ENCODE data around the gene COX7A1. TPM values are rescaled to one million over a fixed set of nuclear protein-coding genes. Genes with fewer than 3 reads are reported as not detected.
"Not testable (repeated sequence)": the region's sequence is repeated elsewhere in the genome, so short reads cannot be mapped to it uniquely, and the experiment has no call there.

Gene COX7A1
- total RNA-seq, 2 donors from 2014 or later = not detected

DNA sequence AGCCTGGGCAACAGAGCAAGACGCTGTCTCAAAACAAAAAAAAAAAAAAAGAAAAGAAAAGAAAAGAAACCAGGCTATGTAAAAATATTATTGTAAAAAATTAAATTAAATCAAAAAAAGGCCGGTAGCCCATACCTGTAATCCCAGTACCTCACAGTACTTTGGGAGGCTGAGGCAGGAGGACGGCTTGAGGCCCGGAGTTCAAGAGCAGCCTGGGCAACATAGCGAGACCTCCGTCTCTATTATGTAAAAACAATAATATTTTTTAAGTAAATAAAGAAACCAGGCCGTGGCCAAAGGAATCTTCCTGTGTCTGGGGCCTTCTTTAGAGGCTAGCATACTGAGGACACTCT lies 13.2 kb downstream of the COX7A1 start:
- Mint-ChIP-seq H3K4me3 (peak overlapping the region; percentile 89 to 97), H3K4me1 (ENCODE audit: low read depth) (peaks cover 29% of the 10 kb centered on the region)
- no peak for DNase-seq

GRCh38 chr19:36136964-36137686 lies 15.1 kb downstream of the COX7A1 start:
- Mint-ChIP-seq H3K27me3 (ENCODE audit: low read depth) (no peaks in the 10 kb centered on the region), H3K9me3 (no peaks in the 10 kb centered on the region), H3K27ac (no peak overlapping the region), H3K4me1 (ENCODE audit: low read depth) (peaks cover 40% of the 10 kb centered on the region), H3K4me3 (peak overlapping the region; percentile 51 to 52), H3K36me3 (ENCODE audit: insufficient read depth in 2 of 2) (peaks cover 9% of the 10 kb centered on the region in 2 donors)
- no peak for DNase-seq
- ATAC-seq (replicated peaks in 1 of 2) = no peak

More for the DNA sequence above, 13.2 kb downstream of the COX7A1 start:
- Mint-ChIP-seq H3K36me3 (ENCODE audit: insufficient read depth in 2 of 2) (peaks cover 13 to 14% of the 10 kb centered on the region in 2 donors), H3K27me3 (ENCODE audit: low read depth) (no peaks in the 10 kb centered on the region), H3K9me3 (no peaks in the 10 kb centered on the region), H3K27ac (peak overlapping the region; percentile 85)
- no peak for ATAC-seq (replicated peaks in 1 of 2)

GRCh38 chr19:36134867-36135266 lies 17.4 kb downstream of the COX7A1 start:
- H3K4me1 Mint-ChIP-seq (ENCODE audit: low read depth) = peaks cover 33% of the 10 kb centered on the region
- not testable (repeated sequence) for H3K4me3 Mint-ChIP-seq; H3K36me3 Mint-ChIP-seq (ENCODE audit: insufficient read depth in 2 of 2); DNase-seq; H3K27me3 Mint-ChIP-seq (ENCODE audit: low read depth); H3K27ac Mint-ChIP-seq; H3K9me3 Mint-ChIP-seq; ATAC-seq (replicated peaks in 1 of 2)

DNA sequence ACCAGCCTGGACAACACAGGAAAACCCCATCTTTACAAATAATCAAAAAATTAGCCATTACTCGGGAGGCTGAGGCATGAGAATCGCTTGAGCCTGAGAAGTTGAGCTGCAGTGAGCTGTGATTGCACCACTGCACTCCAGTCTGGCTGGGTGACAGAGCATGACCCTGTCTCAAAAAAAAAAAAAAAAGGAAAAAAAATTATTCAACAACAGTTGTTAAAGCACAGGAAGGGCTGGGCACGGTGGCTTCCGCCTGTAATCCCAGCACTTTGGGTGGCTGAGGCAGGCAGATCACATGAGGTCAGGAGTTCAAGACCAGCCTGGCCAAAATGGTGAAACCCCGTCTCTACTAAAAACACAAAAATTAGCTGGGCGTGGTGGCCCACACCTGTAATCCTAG lies 21.0 kb downstream of the COX7A1 start:
- H3K4me1 Mint-ChIP-seq (ENCODE audit: low read depth) = peaks cover 40% of the 10 kb centered on the region
- H3K27ac Mint-ChIP-seq; H3K4me3 Mint-ChIP-seq; H3K36me3 Mint-ChIP-seq (ENCODE audit: insufficient read depth in 2 of 2); ATAC-seq (replicated peaks in 1 of 2); H3K27me3 Mint-ChIP-seq (ENCODE audit: low read depth); DNase-seq; H3K9me3 Mint-ChIP-seq: not testable (repeated sequence)

GRCh38 chr19:36128392-36128736 lies 23.9 kb downstream of the COX7A1 start:
- H3K4me1 Mint-ChIP-seq (ENCODE audit: low read depth) = peaks cover 36% of the 10 kb centered on the region
- peaks cover 4 to 7% of the 10 kb centered on the region in 2 donors for H3K36me3 Mint-ChIP-seq (ENCODE audit: insufficient read depth in 2 of 2)
- peak overlapping the region; percentile 87 to 92 for H3K4me3 Mint-ChIP-seq
- ATAC-seq (replicated peaks in 1 of 2) (no peak), DNase-seq (no peak)
- peak overlapping the region; percentile 33 for H3K27ac Mint-ChIP-seq
- H3K27me3 Mint-ChIP-seq (ENCODE audit: low read depth) = no peaks in the 10 kb centered on the region
- no peaks in the 10 kb centered on the region for H3K9me3 Mint-ChIP-seq

GRCh38 chr19:36125557-36125956 lies 26.7 kb downstream of the COX7A1 start:
- peaks cover 6 to 7% of the 10 kb centered on the region in 2 donors for H3K36me3 Mint-ChIP-seq (ENCODE audit: insufficient read depth in 2 of 2)
- H3K9me3 Mint-ChIP-seq = no peaks in the 10 kb centered on the region
- ATAC-seq (replicated peaks in 1 of 2) (no peak), DNase-seq (peak in 1 of 2 donors; percentile 34)
- H3K27me3 Mint-ChIP-seq (ENCODE audit: low read depth) = no peaks in the 10 kb centered on the region
- peak overlapping the region; percentile 91 for H3K27ac Mint-ChIP-seq
- H3K4me1 Mint-ChIP-seq (ENCODE audit: low read depth) = peaks cover 23% of the 10 kb centered on the region
- peak overlapping the region in 1 of 2 donors; percentile 22 for H3K4me3 Mint-ChIP-seq

GRCh38 chr19:36121486-36122124 lies 30.6 kb downstream of the COX7A1 start:
- H3K27me3 Mint-ChIP-seq (ENCODE audit: low read depth) = no peaks in the 10 kb centered on the region
- no peak overlapping the region for H3K27ac Mint-ChIP-seq
- ATAC-seq (replicated peaks in 1 of 2) (no peak), DNase-seq (no peak)
- no peak overlapping the region for H3K4me3 Mint-ChIP-seq
- H3K4me1 Mint-ChIP-seq (ENCODE audit: low read depth) = peaks cover 23% of the 10 kb centered on the region
- peaks cover 8 to 22% of the 10 kb centered on the region in 2 donors for H3K36me3 Mint-ChIP-seq (ENCODE audit: insufficient read depth in 2 of 2)
- no peaks in the 10 kb centered on the region for H3K9me3 Mint-ChIP-seq

- ATAC-seq (replicated peaks in 1 of 2) = no peak
- peaks cover 8 to 22% of the 10 kb centered on the region in 2 donors for H3K36me3 Mint-ChIP-seq (ENCODE audit: insufficient read depth in 2 of 2)
- H3K27me3 Mint-ChIP-seq (ENCODE audit: low read depth) = no peaks in the 10 kb centered on the region
- H3K27ac Mint-ChIP-seq = no peak overlapping the region
- H3K4me1 Mint-ChIP-seq (ENCODE audit: low read depth) = peaks cover 28% of the 10 kb centered on the region
- no peak overlapping the region for H3K4me3 Mint-ChIP-seq
- no peaks in the 10 kb centered on the region for H3K9me3 Mint-ChIP-seq
- no peak for DNase-seq
These were observed 31.3 kb downstream of the COX7A1 start for GRCh38 chr19:36120984-36121358.

GRCh38 chr19:36120092-36120983 lies 31.9 kb downstream of the COX7A1 start:
- peaks cover 6 to 16% of the 10 kb centered on the region in 2 donors for H3K36me3 Mint-ChIP-seq (ENCODE audit: insufficient read depth in 2 of 2)
- H3K27ac Mint-ChIP-seq = no peak overlapping the region
- no peaks in the 10 kb centered on the region for H3K9me3 Mint-ChIP-seq
- DNase-seq = no peak
- H3K27me3 Mint-ChIP-seq (ENCODE audit: low read depth) = no peaks in the 10 kb centered on the region
- no peak overlapping the region for H3K4me3 Mint-ChIP-seq
- H3K4me1 Mint-ChIP-seq (ENCODE audit: low read depth) = peaks cover 23% of the 10 kb centered on the region
- ATAC-seq (replicated peaks in 1 of 2) = no peak

DNA sequence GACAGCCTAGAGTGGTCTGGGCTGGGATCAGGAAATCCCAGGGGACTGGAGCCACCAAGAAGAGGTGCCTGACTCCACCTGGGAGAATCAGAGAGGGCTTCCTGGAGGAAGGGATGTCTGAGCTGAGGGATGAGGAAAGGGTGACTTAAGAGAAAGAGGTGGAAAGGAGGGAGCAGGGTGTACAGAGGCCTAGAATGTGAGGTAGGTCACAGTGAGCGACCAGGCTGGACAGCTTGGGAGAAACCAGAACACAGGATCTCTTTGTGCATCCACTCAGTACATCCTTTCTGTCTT lies 36.0 kb downstream of the COX7A1 start:
- Mint-ChIP-seq H3K27ac (peak overlapping the region; percentile 6), H3K4me1 (ENCODE audit: low read depth) (peaks cover 39% of the 10 kb centered on the region), H3K36me3 (ENCODE audit: insufficient read depth in 2 of 2) (peaks cover 9 to 19% of the 10 kb centered on the region in 2 donors), H3K9me3 (no peaks in the 10 kb centered on the region), H3K27me3 (ENCODE audit: low read depth) (no peaks in the 10 kb centered on the region), H3K4me3 (peak overlapping the region; percentile 97 to 98)
- DNase-seq = no peak
- no peak for ATAC-seq (replicated peaks in 1 of 2)

- Mint-ChIP-seq H3K27ac (peak within 1 kb of the TSS; percentile 98), H3K9me3 (no peaks in the 10 kb centered on the region), H3K27me3 (ENCODE audit: low read depth) (no peaks in the 10 kb centered on the region), H3K36me3 (ENCODE audit: insufficient read depth in 2 of 2) (peaks cover 9 to 19% of the 10 kb centered on the region in 2 donors), H3K4me3 (peak within 1 kb of the TSS; percentile 97 to 98), H3K4me1 (ENCODE audit: low read depth) (peaks cover 39% of the 10 kb centered on the region)
- peak in 1 of 2 donors; percentile 87 for DNase-seq
- peak; percentile 63 to 66 for ATAC-seq (replicated peaks in 1 of 2)
These were observed 36.5 kb downstream of the COX7A1 start, which contains the start of gene TBCB for GRCh38 chr19:36115453-36116343. TBCB (plus strand) TSS chr19:36115468; CDS start chr19:36115561, 93 bp downstream.

DNA sequence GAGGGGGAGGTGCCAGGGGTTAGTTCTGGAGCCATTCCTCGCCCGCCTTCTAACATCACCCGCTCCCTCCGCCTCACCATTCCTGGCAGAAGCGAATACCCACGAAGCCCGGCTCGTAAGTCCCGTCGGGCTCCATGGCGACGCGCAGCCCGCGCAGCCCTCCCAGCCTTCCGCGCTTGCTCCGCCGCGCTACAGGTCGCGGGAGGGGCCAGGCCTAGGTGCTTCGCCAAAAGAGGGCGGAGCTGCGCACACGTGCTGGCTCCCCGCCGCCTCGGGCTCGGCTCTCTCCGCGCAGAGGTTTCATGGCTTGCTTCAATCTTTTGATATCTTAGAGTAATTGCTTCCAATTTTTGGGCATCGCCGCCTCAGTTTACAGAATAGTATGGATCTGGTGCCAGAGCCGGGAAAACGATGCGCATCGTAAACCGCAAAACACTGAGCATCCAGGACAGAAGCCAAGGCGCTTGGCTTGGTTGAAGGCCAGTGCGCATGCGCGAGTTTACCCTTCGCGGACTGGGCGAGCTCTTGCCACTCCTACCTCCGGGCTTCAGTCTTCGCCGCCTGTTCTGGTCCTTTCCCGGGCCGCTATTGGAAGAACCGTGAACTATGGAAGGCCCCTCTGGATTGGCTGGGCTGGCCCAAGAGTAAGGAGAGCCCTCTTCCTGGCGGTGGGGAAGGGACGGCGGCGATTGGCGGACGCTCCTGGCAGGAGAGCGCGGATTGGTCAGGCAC lies 37.4 kb downstream of the COX7A1 start, which contains the start of gene POLR2I:
Gene POLR2I (minus strand): TSS at position 155 of the 732 bp plus-strand sequence. CDS start 19 bp downstream, at position 136.
- Mint-ChIP-seq H3K27me3 (ENCODE audit: low read depth) (no peaks in the 10 kb centered on the region), H3K4me1 (ENCODE audit: low read depth) (peaks cover 39% of the 10 kb centered on the region), H3K36me3 (ENCODE audit: insufficient read depth in 2 of 2) (peaks cover 9 to 17% of the 10 kb centered on the region in 2 donors), H3K27ac (peak within 1 kb of the TSS; percentile 98), H3K9me3 (no peaks in the 10 kb centered on the region), H3K4me3 (peak within 1 kb of the TSS; percentile 97 to 98)
- DNase-seq = peak; percentile 97 to 99
- peak; percentile 88 for ATAC-seq (replicated peaks in 1 of 2)

Data from activated T-cell treated with anti-CD3 and anti-CD28 coated beads, Interleukin-2, amount 50 U/mL, for 72 hours (primary cell).